Esophagus muscularis mucosa (tissue), 3 donors: Measurements from ENCODE around the gene CTDP1.

ENCODE experiments used
- CTCF ChIP-seq, 3 experiments: fragments of 200-600 bp in 2 of 3; fragments of 450-650 bp in 1 of 3; sonication (generic) in 2 of 3; IDR thresholded peaks; one replicate each; pipeline ENCODE4 v1.5.1; 2017 to 2019; ENCODE audit warnings: antibody characterized with exemption in 3 of 3, mild to moderate bottlenecking in 2 of 3, moderate library complexity in 1 of 3
- POLR2A ChIP-seq: fragments of 450-650 bp; IDR thresholded peaks from one replicate; pipeline ENCODE4 v1.6.1; 2017; ENCODE audit warnings: antibody characterized with exemption, moderate library complexity, mild to moderate bottlenecking, low read depth
- POLR2AphosphoS5 ChIP-seq, 2 donors: sonication (generic); formaldehyde crosslinking; IDR thresholded peaks; one replicate each; pipeline ENCODE4 v1.6.1; 2017; ENCODE audit warnings: antibody characterized with exemption in 2 of 2

DNA sequence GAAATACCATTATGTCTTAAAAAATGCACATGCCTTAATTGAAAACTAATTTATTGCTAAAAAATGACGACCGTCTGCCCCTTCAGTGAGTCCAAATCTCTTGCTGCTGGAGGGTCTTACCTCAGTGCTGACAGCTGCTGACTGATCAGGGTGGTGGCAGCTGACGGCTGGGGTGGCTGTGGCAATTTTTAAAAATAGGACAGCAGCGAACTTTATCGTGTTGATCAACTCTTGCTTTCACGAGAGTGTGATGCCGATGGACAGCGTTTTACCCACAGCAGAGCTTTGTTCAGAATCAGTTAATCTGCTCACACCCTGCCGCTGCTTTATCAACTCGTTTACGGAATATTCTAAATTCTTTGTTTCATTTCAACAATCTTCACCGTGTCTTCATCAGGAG is 21.2 kb upstream of the CTDP1 start:
- TF ChIP-seq CTCF (IDR thresholded peaks at IDR 0.05) (no peak), POLR2AphosphoS5 (IDR thresholded peaks at IDR 0.05) (no peak), POLR2A (no peak)
